GM03348 (cell line): Measurements from ENCODE around the gene TAS2R38.
"Not testable (repeated sequence)": the region's sequence is repeated elsewhere in the genome, so short reads cannot be mapped to it uniquely, and the experiment has no call there.

Experiments
- DNase-seq: peaks from one replicate; pipeline ENCODE4 v3.0.0; 2012; ENCODE audit warnings: low spot score

TAS2R38 gene

DNA sequence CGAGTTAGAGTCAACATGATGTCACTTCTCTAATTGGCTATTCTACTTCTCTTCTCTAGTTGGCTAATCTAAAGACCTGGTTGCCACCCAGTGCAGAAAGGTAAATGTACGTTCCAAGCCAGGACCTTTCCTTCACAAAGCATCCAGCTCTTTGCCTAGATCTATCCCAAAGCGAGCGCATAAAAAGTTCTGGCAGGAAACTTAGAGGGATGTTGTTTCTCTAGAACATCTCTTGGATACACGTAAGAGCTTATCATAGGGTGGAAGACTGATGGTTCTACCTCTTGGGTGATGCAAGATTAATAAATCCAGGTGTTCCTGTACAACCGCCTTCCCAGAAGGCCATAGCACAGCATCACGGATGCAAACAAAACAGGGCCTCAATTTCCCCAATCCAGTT, at the start of gene TAS2R38:
Gene TAS2R38, minus strand, starts transcription at position 101 of the 400 bp plus-strand sequence. Its CDS starts 84 bp downstream, at position 17.
- no peak for DNase-seq

DNA sequence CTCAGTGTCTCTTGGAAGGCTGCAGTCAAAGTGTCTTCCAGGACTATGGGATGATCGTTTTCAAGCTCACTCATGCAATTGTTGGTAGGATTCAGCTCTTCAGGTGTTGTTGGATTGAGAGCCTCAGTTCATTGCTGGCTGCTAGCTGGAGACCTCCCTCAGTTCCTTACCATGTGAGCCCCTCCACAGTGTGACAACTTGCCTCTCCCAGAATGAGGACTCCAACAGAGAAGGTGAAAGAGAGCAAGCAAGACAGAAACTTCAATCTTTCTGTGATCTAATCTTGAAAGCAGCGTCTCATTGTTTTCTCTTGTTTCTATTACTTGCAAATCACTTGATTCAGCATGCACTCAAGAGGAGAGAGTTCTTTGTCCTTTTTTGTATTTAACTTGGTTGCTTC, 44.6 kb upstream of the TAS2R38 start:
- no peak for DNase-seq

DNA sequence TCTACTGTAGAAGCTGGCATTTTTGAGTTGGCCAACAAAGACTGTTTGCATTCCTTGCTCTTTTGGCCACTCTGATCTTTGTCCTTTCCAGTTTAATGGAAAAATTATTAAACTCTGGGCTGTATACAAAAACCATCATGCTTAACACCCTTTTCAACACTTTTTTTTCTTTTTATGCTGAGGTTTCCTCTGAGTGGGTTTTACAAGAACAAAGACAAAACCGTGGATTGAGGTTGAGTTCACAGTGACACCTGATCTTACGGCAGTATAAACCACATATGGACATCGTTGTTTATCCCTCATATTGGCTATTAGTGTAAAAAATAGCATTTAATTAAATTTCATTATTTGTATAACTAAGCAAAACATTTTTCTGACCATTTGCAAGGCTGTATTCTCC, 43.9 kb upstream of the TAS2R38 start:
- no peak for DNase-seq

DNA sequence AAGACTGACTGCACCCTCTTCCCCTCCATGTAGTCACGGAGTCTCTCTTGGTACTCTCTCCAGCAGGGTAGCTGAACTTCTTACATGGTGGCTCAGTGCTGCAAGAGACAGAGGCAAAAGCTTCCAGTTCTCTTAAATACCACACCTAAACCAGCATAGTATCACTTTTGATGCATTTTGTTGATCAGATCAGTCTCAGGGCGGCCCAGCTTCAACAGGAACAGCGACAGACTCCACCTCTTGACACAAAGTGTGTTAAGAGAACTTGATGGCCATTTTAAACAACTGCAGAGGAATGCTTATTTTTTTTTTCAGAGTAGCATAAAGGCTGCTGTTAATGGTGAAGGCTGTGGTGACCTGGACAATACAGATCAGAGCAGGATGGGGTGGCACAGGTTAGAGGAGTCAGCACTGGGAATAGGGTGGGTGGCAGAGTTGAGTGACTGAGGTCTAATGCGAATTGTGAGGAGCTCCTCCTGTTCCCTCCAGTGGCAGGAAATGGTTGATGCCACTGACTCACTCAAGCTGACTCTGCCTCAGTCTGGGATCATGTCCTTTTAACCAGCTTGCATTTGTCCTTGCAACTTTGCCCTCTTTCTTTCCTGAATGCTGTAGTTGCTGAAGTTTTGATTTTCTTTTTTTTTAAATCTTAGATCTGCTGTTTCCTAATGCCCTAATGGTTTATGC, 39.4 kb upstream of the TAS2R38 start:
- no peak for DNase-seq

DNA sequence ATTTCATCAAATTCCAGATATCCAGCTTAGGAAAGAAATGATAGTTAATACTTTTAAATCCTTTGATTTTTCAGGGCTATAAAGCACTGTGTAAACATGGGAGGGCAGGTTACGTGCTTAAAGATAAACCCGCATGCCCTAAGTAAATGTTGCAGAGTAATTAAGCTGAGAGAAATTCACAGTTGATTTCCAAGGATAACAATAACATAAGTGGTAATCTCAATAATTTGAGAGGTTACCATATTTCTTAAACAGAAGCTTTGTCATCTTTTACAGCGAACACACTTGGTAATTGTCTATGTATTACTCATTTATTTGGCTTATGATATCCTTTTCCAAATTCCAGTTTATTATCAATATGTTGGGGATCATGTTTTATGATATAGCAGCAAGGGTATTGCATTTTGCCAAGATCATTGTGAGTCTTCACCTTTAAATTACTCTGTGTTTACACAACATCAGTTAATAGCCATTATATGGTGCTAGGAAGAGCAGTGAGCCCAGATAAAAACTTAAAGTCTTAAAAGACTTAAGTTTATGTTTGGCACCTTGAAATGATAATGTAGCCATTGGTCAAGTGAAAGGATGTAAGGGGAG, 37.5 kb upstream of the TAS2R38 start:
- no peak for DNase-seq

DNA sequence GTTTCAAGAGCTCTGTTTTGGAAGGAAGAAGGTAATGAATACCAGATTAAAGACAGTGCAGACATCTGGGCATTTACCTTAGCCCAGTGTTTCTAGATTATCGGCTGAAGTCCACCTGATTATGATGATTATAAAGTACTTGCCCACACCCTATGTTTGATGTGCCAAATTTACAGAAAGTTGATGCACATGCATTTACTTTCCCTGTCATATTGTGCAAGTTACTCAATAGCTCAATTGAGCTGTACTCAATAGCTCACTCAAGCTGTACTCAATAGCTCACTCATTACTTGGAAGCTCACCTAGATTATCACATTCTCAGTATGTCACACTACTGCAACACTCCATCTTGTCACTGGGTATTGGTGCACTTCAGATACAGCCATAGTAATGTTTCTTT, 35.6 kb upstream of the TAS2R38 start:
- no peak for DNase-seq

DNA sequence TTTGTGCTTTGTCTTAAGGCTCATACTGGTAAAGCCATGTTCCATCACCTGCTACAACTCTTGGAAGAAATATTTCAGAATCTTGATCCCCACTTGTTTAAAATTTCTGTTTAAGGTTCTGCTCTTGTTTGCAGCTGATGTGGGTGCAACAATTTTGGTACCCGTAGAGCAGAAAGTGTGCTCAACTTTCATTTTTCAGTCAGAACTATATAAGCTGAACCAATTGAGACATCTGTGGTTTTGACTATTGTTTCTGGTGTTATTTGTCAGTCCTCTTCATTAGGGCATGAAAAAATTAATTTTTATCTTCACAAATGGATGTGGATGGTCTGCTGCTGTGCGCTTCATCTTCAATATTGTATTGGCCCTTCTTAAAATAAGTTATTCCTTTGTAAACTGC, 33.0 kb upstream of the TAS2R38 start:
- DNase-seq: no peak

DNA sequence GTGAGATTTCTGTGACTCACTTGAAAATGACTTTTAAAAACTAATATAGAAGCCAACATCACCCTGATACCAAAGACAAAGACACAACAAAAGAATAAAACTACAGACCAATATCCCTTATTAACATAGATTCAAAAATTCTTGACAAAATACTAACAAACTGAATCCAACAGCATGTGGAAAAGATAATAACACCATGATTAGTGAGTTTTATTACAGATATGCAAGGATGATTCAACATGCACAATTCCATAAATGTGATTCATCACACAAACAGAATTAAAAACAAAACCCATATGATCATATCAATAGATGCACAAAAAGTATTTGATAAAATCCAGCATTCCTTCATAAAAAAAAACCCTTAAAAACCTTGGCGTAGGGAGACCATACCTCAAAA, 28.6 kb upstream of the TAS2R38 start:
- no peak for DNase-seq

DNA sequence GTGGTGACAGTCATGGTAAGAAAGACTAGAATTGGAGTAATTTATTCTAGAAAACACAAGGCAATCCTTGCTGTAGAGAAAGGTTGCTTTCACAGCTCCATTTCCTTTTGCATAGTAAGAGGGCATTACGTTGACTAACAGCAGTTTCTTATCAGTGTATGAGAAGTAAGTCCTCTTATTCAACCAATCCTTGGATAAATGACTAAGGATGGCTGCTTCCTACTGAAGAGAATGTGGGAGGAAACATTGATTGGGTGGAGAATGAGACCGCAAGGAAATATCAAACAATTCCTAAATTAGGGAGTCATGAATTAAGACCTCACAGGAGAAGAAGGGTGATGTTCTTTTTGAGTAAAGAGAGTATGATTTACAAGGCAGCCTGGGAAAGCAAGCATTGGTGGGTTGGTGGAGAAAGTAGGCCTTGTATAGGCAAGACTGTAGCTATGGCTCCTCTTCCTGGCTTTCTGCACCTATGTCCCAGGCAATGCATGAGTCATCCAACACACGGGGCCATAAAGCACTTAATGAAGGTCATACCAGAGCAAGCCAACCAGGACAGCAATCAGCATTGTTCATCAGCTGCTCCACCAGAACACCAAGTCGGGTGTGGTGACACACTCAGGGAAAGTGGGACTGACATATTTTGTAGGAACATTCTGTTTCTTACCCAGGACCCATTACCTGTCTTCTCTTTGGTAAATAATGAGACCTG, 27.7 kb upstream of the TAS2R38 start:
- no peak for DNase-seq

DNA sequence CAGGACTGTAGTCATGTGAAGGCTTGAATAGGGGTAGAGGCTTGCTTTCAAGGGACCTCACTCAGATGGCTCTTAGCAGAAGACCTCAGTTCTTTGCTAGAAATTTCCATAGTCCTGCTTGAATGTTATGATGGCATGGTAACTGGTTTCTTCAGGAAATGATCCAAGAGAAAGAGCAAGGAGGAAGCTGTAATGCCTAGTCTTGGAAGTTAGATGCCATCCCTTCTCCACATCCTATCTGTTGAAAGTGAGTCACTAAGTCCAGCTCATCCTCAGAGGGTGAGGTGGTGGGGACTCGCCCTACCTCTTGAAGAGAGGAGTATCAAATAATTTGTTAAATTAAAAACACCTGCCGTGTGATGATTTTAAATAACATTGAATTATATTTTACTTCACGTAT, 26.7 kb upstream of the TAS2R38 start:
- DNase-seq: no peak

DNA sequence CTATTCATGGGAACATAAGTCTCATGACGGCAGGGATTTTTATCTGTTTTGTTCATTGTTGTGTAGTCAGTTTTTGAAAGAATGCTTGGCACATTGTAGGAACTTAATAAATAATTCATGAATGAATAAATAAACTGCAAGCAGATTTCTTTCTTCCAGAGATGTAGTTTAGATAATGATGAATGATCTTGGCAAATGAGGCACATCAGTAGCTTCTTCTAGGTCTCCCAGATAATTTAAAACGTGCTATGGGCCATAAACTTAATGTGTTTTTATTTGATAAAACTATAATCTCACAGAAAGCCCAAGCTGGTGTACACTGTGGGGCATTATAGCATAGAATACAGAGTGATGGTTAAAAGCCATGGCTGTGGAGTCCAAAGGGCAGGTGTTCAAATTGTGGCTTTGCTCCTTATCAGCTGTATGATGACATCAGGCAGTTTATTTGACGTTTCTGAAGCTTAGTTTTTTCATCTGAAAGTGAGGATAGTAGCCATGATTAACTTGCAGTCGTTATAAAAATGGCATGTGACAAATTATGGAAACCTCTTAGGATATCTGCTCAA, 25.6 kb upstream of the TAS2R38 start:
- DNase-seq: no peak

DNA sequence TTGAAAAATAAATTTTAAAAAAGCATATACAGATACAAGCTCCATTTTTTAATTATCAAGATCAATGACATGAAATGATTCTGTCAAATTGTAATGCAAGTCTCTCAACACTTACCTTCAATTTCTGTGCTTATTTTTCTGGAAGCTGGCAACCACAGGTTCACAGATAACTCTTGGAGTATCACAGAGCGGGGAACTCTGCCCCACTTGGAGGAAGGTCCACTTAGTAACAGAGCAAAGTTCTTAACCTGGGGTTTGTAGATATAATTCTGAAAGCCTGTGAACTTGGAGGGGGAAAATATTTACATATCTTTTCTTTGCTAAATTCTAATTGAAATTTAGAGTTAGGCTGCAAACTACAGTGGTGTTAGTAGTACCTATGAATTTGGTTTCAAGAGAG, 19.8 kb upstream of the TAS2R38 start:
- no peak for DNase-seq

DNA sequence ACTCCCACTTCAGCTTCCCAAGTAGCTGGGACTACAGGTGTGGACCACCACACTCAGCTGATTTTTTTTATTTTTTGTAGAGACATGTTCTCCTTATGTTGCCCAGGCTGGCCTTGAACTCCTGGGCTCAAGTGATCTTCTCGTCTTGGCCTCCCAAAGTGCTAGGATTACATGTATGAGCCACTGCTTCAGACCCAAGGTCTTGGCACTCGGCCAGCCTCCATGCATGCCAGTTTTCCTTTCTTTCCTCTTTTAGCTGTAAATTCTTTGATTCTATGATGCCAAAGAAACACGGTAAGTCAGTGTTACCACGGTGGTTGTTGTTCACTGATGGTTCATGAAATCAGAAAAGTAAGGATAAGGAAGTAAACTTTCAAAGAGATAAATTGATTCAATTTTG, 19.1 kb upstream of the TAS2R38 start:
- no peak for DNase-seq

DNA sequence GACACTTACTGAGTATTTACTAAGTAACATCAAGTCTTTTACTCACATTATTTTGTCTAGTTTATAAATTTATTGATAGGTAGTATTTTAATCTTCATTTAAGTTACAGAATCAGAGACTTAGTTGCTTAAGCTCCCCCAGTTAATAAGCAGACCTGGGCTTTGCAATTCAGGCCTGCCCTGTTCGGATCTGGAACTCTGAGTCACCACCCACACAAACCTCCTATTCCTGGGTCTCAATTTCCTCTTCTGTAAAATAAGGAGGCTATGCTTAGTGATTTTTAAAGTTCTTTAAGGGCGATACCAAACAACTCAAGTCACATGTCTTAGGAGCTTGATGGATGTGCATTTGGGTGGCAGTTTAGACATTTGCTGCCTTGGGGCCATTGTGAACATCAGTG, 18.6 kb upstream of the TAS2R38 start:
- DNase-seq: no peak

DNA sequence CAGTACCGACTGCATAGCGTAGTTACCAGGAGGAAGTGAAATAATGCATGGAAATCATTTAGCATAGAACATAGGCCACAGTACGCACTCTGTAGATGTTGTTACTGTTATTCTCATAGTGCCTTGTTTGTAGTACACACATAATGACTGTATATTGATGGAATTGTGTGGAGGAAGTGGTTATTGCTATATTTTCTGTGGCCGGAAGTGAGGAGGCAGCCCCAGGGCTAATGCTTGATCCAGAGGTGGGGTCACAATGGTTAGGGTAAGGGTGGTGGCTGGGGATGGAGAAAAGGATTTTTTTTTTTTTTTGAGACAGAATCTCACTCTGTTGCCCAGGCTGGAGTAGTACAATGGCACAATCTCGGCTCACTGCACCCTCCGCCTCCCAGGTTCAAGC, 17.6 kb upstream of the TAS2R38 start:
- DNase-seq: no peak

DNA sequence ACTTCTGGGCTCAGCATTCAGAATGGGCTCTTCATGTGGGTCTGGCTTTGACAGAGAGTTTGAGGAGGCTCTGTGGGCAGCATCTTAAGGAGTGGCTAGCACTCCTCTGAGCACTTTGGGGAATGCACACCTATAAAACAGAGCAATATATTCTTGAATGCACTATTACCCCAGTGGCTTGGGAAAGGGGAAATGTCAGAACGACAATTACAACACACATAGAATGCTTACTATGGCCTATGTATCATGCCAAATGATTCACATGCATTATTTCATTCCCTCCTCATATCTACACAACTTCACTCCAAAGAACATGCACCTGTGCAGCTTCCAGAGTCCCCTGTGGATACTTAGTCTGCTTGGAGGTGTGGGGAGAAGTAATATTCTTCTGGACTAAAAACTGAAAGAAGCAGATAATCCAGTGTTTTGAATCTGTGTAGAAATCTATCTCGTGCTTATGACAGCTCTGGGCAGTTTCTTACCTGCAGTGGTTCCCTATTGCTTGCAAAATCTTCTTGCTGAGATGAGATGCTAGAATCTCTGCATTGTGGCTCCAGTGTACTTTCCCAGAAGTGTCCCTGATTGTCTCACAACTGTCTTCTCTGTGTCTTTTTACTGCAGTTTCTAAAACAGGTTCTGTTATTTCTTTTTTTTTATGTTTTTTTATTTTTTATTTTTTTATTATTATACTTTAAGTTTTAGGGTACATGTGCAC, 16.6 kb upstream of the TAS2R38 start:
- DNase-seq: no peak

DNA sequence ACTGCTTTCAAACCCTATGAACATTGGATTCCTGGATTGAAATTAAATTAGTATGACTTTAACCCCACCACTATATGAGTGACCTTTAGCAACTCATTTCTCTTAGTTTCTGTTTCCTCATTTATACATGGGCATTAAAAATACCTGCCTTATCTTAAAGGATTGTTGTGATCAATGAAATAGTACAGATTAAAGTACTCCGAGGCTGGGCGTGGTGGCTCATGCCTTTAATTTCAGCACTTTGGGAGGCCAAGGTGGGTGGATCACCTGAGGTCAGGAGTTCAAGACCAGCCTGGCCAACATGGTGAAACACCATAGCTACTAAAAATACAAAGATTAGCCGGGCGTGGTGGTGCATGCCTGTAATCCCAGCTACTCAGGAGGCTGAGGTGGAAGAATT, 14.2 kb upstream of the TAS2R38 start:
- DNase-seq: not testable (repeated sequence)

DNA sequence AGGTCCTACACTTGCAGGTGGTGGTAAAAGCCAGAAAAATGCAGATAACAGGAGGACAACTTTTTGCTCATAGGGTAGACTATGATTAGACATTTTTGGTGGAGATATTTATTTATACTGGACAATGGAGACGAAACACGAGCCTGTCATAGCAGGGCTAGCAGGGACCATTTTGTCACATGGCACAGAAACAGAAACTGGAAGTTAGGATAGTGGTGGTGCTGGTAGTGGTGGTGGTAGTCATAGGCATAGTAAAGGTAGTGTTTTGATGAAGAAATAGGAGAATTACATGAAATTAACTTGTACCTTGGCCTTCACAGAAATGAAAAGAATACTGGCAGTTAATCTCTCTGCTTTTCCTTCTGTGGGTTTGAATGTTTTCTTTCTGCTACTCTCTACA, 13.3 kb upstream of the TAS2R38 start:
- DNase-seq: no peak

DNA sequence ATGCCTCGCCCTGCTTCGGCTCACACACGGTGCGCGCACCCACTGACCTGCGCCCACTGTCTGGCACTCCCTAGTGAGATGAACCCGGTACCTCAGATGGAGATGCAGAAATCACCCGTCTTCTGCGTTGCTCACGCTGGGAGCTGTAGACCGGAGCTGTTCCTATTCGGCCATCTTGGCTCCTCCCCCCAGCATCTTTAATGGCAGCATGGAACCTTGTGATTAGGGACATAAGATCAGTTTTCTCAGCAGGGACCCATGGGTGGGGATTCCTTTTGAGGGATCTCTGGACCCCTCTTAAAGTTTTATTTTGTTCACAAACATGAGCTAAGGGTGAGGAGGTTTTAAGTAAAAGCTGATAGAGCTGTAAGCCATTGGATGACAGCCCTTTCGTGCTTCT, 12.4 kb upstream of the TAS2R38 start:
- not testable (repeated sequence) for DNase-seq

DNA sequence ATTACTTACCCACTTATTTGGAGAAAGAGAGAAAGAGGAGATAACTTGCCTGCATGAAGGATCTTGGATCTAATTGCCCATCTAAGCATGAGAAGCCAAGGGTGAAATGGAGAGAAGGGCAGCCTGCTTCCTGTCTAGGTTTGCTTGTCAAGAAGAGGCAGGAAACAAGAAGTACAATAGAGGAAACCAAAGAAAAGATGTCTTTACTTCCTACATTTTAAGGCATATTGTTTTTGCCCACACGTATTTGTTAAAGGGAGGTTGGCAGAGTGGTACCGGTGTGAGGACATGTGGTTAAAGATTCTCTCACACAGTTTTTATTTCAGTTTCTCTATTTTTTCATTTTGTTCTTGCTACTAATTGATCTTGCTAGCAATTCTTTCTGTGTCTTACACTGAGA, 6.0 kb upstream of the TAS2R38 start:
- DNase-seq: no peak

DNA sequence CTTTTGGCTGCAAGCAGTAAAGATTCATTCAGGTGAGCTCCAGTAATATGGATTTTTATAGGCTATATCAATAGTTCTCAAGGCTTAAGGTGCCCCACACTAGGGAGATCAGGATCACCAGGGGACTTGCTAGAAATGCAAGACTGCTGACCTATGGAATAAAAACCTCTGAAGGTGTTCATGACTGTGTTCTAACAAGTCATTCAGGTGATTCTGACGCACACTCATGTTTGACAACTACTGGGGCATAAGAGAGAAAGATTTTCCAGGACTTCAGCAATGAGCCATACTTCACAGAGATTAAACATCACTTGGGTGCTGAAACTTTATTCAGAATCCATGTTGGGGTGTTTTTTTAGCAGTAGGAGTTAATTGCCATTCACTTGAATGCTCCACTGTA, 4.8 kb upstream of the TAS2R38 start:
- no peak for DNase-seq

DNA sequence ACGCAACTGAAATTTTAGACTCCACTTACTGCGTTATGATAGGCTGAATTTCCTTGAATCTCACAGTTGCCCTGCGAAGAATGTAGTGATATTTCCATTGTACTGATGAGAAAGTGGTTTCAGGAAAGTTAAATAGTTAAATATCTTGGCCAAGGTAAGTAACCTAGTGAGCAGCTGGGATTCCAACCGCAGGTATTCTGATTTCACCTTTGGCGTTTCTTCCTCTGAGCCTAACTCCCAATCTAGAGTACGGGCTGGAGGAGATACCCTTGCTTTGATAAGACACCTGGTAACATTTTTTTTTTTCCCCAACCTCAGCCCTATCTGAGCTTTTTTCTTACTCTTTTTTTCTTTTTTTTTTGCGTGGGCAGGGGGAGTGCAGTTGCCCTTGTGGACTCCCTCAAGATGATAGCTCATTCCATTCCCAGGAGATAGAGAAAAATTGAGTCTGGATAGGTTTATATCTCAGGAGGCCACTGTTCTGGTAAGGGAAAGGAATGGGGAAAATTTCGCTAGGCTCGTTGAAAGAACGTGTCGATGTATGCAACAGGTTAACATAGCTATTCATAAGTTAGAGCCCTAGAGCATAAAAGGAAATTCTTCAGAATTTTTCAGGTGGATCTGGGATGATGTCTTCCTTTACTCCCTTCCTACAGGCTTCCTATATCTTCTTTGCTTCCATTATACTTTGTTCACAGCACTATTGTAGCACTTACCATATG, 3.1 kb upstream of the TAS2R38 start:
- DNase-seq: no peak
